Ascending aorta (tissue), 2 donors: ENCODE data around the gene MGLL. TPM values are rescaled to one million over a fixed set of nuclear protein-coding genes. Genes with fewer than 3 reads are reported as not detected.

Source experiments
- DNase-seq, 2 donors: peaks; one replicate each; pipeline ENCODE4 v3.0.0-alpha.2; 2019; ENCODE audit warnings: low spot score in 2 of 2
- H3K27ac ChIP-seq, 2 donors: fragments of 200-600 bp; sonication (generic); one replicate each; pipeline ENCODE4 v1.5.1; 2016 to 2017; ENCODE audit warnings: mild to moderate bottlenecking in 1 of 2
- H3K27me3 ChIP-seq: fragments of 200-600 bp; sonication (generic); one replicate; pipeline ENCODE4 v1.5.1; 2017
- H3K36me3 ChIP-seq, 2 donors: fragments of 200-600 bp; sonication (generic); one replicate each; pipeline ENCODE4 v1.5.1; 2016
- H3K4me1 ChIP-seq, 2 donors: fragments of 200-600 bp; sonication (generic); one replicate each; pipeline ENCODE4 v1.5.1; 2016 to 2017; ENCODE audit warnings: mild to moderate bottlenecking in 1 of 2
- H3K4me3 ChIP-seq, 2 donors: fragments of 200-600 bp; sonication (generic); one replicate each; pipeline ENCODE4 v1.5.1; 2016 to 2017; ENCODE audit warnings: mild to moderate bottlenecking in 1 of 2
- H3K9me3 ChIP-seq, 2 donors: fragments of 200-600 bp; sonication (generic); one replicate each; pipeline ENCODE4 v1.5.1; 2016
- intact Hi-C: fragments of 100-400 bp; cut with DNase I; formaldehyde crosslinking; loops from one replicate; pipeline ENCODE4 v1.15.1; 2023
- total RNA-seq: library from RNA; depleted of rRNA; stranded (reverse); fragments of >200 nt; gene quantifications from one replicate; pipeline ENCODE4 v1.1.0, GENCODE V29; 2016
- TF ChIP-seq, protein P1 (sequence below), 3 experiments: fragments of 200-600 bp in 2 of 3; fragments of 450-650 bp in 1 of 3; sonication (generic) in 2 of 3; IDR thresholded peaks; one replicate each; pipeline ENCODE4 v1.5.1; 2016 to 2019; ENCODE audit warnings: antibody characterized with exemption in 3 of 3, mild to moderate bottlenecking in 1 of 3, moderate library complexity in 1 of 3

MGLL gene
- total RNA-seq, 1 donor from 2014 or later = 101 TPM

GRCh38 chr3:127715532-127715931 is 106.8 kb downstream of the MGLL start:
- Histone ChIP-seq H3K9me3 (no peaks in the 10 kb centered on the region), H3K4me1 (peaks cover 14 to 29% of the 10 kb centered on the region in 2 donors), H3K4me3 (no peak overlapping the region), H3K36me3 (no peaks in the 10 kb centered on the region), H3K27me3 (no peaks in the 10 kb centered on the region), H3K27ac (no peak overlapping the region)
- TF ChIP-seq, protein P1, sequence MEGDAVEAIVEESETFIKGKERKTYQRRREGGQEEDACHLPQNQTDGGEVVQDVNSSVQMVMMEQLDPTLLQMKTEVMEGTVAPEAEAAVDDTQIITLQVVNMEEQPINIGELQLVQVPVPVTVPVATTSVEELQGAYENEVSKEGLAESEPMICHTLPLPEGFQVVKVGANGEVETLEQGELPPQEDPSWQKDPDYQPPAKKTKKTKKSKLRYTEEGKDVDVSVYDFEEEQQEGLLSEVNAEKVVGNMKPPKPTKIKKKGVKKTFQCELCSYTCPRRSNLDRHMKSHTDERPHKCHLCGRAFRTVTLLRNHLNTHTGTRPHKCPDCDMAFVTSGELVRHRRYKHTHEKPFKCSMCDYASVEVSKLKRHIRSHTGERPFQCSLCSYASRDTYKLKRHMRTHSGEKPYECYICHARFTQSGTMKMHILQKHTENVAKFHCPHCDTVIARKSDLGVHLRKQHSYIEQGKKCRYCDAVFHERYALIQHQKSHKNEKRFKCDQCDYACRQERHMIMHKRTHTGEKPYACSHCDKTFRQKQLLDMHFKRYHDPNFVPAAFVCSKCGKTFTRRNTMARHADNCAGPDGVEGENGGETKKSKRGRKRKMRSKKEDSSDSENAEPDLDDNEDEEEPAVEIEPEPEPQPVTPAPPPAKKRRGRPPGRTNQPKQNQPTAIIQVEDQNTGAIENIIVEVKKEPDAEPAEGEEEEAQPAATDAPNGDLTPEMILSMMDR (IDR thresholded peaks at IDR 0.05) = no peak
- DNase-seq = no peak
- intact Hi-C loops = no loop called here

- intact Hi-C loops = no loop called here
- H3K36me3 ChIP-seq = no peaks in the 10 kb centered on the region
- no peaks in the 10 kb centered on the region for H3K9me3 ChIP-seq
- H3K27ac ChIP-seq = peak overlapping the region in 1 of 2 donors; percentile 19
- H3K27me3 ChIP-seq = no peaks in the 10 kb centered on the region
- H3K4me3 ChIP-seq = no peak overlapping the region
- TF ChIP-seq, protein P1 (IDR thresholded peaks at IDR 0.05) = no peak
- H3K4me1 ChIP-seq = peaks cover 19 to 35% of the 10 kb centered on the region in 2 donors
- DNase-seq = no peak
Observed at GRCh38 chr3:127714866-127715265, 107.4 kb downstream of the MGLL start.

- Histone ChIP-seq H3K9me3 (no peaks in the 10 kb centered on the region), H3K4me1 (peaks cover 22 to 38% of the 10 kb centered on the region in 2 donors), H3K27ac (peak overlapping the region; percentile 13 to 40), H3K27me3 (no peaks in the 10 kb centered on the region), H3K36me3 (no peaks in the 10 kb centered on the region), H3K4me3 (no peak overlapping the region)
- DNase-seq = no peak
- TF ChIP-seq, protein P1 (IDR thresholded peaks at IDR 0.05) = no peak
- intact Hi-C loops = no loop called here
Observed at GRCh38 chr3:127714125-127714571, 108.2 kb downstream of the MGLL start.

GRCh38 chr3:127712881-127713771 is 109.2 kb downstream of the MGLL start:
- H3K27me3 ChIP-seq = no peaks in the 10 kb centered on the region
- peak overlapping the region; percentile 40 to 46 for H3K27ac ChIP-seq
- intact Hi-C loops = no loop called here
- H3K4me1 ChIP-seq = peaks cover 22 to 40% of the 10 kb centered on the region in 2 donors
- no peaks in the 10 kb centered on the region for H3K36me3 ChIP-seq
- no peak overlapping the region for H3K4me3 ChIP-seq
- TF ChIP-seq, protein P1 (IDR thresholded peaks at IDR 0.05) = no peak
- H3K9me3 ChIP-seq = no peaks in the 10 kb centered on the region
- no peak for DNase-seq

- Histone ChIP-seq H3K4me1 (peaks cover 22 to 44% of the 10 kb centered on the region in 2 donors), H3K27ac (peak overlapping the region; percentile 40 to 46), H3K4me3 (no peak overlapping the region), H3K9me3 (no peaks in the 10 kb centered on the region), H3K27me3 (no peaks in the 10 kb centered on the region), H3K36me3 (no peaks in the 10 kb centered on the region)
- intact Hi-C loops = no loop called here
- no peak for DNase-seq
- TF ChIP-seq, protein P1 (IDR thresholded peaks at IDR 0.05) = no peak
Observed at GRCh38 chr3:127712461-127712860, 109.9 kb downstream of the MGLL start.
